ENCODE measurements around the gene MAGEF1. TPM values are rescaled to one million over a fixed set of nuclear protein-coding genes. Genes with fewer than 3 reads are reported as not detected.

MAGEF1 gene
- total RNA-seq, 1 donor from 2014 or later = 22.9 TPM

- no peak for DNase-seq (ENCODE audit: low spot score)
- no peaks in the 10 kb centered on the region for H3K9me3 Mint-ChIP-seq (ENCODE audit: unreplicated experiment)
- no peak overlapping the region for H3K4me3 Mint-ChIP-seq (ENCODE audit: unreplicated experiment)
- peaks cover 4% of the 10 kb centered on the region for H3K4me1 Mint-ChIP-seq (ENCODE audit: unreplicated experiment)
- no peaks in the 10 kb centered on the region for H3K36me3 Mint-ChIP-seq (ENCODE audit: low read depth, unreplicated experiment)
- peaks cover 3% of the 10 kb centered on the region for H3K27me3 Mint-ChIP-seq (ENCODE audit: unreplicated experiment)
- no peak for TF ChIP-seq CTCF (IDR thresholded peaks at IDR 0.05; ENCODE audit: unreplicated experiment)
- no peak overlapping the region for H3K27ac Mint-ChIP-seq (ENCODE audit: unreplicated experiment)
Measured at GRCh38 chr3:184746131-184747120, 34.6 kb upstream of the MAGEF1 start.

GRCh38 chr3:184745526-184745925 lies 33.7 kb upstream of the MAGEF1 start:
- Mint-ChIP-seq H3K9me3 (ENCODE audit: unreplicated experiment) (no peaks in the 10 kb centered on the region), H3K4me1 (ENCODE audit: unreplicated experiment) (peaks cover 4% of the 10 kb centered on the region), H3K27me3 (ENCODE audit: unreplicated experiment) (peaks cover 3% of the 10 kb centered on the region), H3K36me3 (ENCODE audit: low read depth, unreplicated experiment) (no peaks in the 10 kb centered on the region), H3K4me3 (ENCODE audit: unreplicated experiment) (no peak overlapping the region), H3K27ac (ENCODE audit: unreplicated experiment) (no peak overlapping the region)
- TF ChIP-seq CTCF (IDR thresholded peaks at IDR 0.05; ENCODE audit: unreplicated experiment) = no peak
- no peak for DNase-seq (ENCODE audit: low spot score)

GRCh38 chr3:184743248-184743647 lies 31.4 kb upstream of the MAGEF1 start:
- H3K27me3 Mint-ChIP-seq (ENCODE audit: unreplicated experiment) = peaks cover 4% of the 10 kb centered on the region
- no peak for TF ChIP-seq CTCF (IDR thresholded peaks at IDR 0.05; ENCODE audit: unreplicated experiment)
- no peak overlapping the region for H3K4me3 Mint-ChIP-seq (ENCODE audit: unreplicated experiment)
- H3K27ac Mint-ChIP-seq (ENCODE audit: unreplicated experiment) = no peak overlapping the region
- peaks cover 12% of the 10 kb centered on the region for H3K4me1 Mint-ChIP-seq (ENCODE audit: unreplicated experiment)
- DNase-seq (ENCODE audit: low spot score) = no peak
- H3K36me3 Mint-ChIP-seq (ENCODE audit: low read depth, unreplicated experiment) = no peaks in the 10 kb centered on the region
- no peaks in the 10 kb centered on the region for H3K9me3 Mint-ChIP-seq (ENCODE audit: unreplicated experiment)

- Mint-ChIP-seq H3K27me3 (ENCODE audit: unreplicated experiment) (peaks cover 4% of the 10 kb centered on the region), H3K9me3 (ENCODE audit: unreplicated experiment) (no peaks in the 10 kb centered on the region), H3K27ac (ENCODE audit: unreplicated experiment) (no peak overlapping the region), H3K4me1 (ENCODE audit: unreplicated experiment) (peaks cover 17% of the 10 kb centered on the region), H3K4me3 (ENCODE audit: unreplicated experiment) (no peak overlapping the region), H3K36me3 (ENCODE audit: low read depth, unreplicated experiment) (no peaks in the 10 kb centered on the region)
- TF ChIP-seq CTCF (IDR thresholded peaks at IDR 0.05; ENCODE audit: unreplicated experiment) = no peak
- DNase-seq (ENCODE audit: low spot score) = no peak
Measured at GRCh38 chr3:184742676-184743135, 30.8 kb upstream of the MAGEF1 start.
